ENCODE results near the gene MPHOSPH6. TPM values are rescaled to one million over a fixed set of nuclear protein-coding genes. Genes with fewer than 3 reads are reported as not detected.

MPHOSPH6 gene
- polyA plus RNA-seq, 1 donor from 2014 or later = 75.1 TPM

GRCh38 chr16:82129881-82130280, 40.1 kb downstream of the MPHOSPH6 start:
- H3K27me3 ChIP-seq (ENCODE audit: insufficient read depth, low read depth, low read length) = no peaks in the 10 kb centered on the region
- no peak overlapping the region for H3K9ac ChIP-seq (ENCODE audit: low read length)
- H3K27ac ChIP-seq (ENCODE audit: low read length) = no peak overlapping the region
- H3F3A ChIP-seq (ENCODE audit: insufficient read depth, low read length, poor library complexity, severe bottlenecking) = no peaks in the 10 kb centered on the region
- peaks cover 2% of the 10 kb centered on the region for H3K9me3 ChIP-seq (ENCODE audit: low read length)
- H3K4me3 ChIP-seq (ENCODE audit: low read length) = no peak overlapping the region
- TF ChIP-seq MXI1 (conservative IDR thresholded peaks at IDR 0.05; ENCODE audit: poor library complexity, severe bottlenecking) = no peak
- TF ChIP-seq EZH2 (IDR thresholded peaks at IDR 0.05; ENCODE audit: borderline replicate concordance, insufficient read depth, low read length, poor library complexity, severe bottlenecking) = no peak
- TF ChIP-seq SMC3 (conservative IDR thresholded peaks at IDR 0.05; ENCODE audit: poor library complexity) = no peak
- TF ChIP-seq POLR2AphosphoS5 (IDR thresholded peaks at IDR 0.05) = no peak
- TF ChIP-seq TAF1 (IDR thresholded peaks at IDR 0.05; ENCODE audit: low read depth) = no peak
- TF ChIP-seq RAD21 (conservative IDR thresholded peaks at IDR 0.05) = no peak
- no peak for TF ChIP-seq REST (IDR thresholded peaks at IDR 0.05; ENCODE audit: borderline replicate concordance)
- TF ChIP-seq EP300 (conservative IDR thresholded peaks at IDR 0.05; ENCODE audit: poor library complexity, severe bottlenecking) = no peak
- no peak for TF ChIP-seq CTCF (IDR thresholded peaks at IDR 0.05; ENCODE audit: poor library complexity, severe bottlenecking)
- H3K4me2 ChIP-seq (ENCODE audit: low read length) = no peak overlapping the region
- H2AFZ ChIP-seq (ENCODE audit: low read depth, low read length) = no peak overlapping the region
- no peaks in the 10 kb centered on the region for H3K79me2 ChIP-seq (replicated peaks; ENCODE audit: insufficient read depth, low read length)
- H4K20me1 ChIP-seq (ENCODE audit: insufficient read depth) = no peaks in the 10 kb centered on the region
- H3K36me3 ChIP-seq (ENCODE audit: insufficient read depth, low read length) = no peaks in the 10 kb centered on the region
- H3K9me2 ChIP-seq (ENCODE audit: insufficient read depth, low read length) = no peaks in the 10 kb centered on the region

GRCh38 chr16:82124651-82125050, 45.4 kb downstream of the MPHOSPH6 start:
- Histone ChIP-seq H3K27ac (ENCODE audit: low read length) (no peak overlapping the region), H3K9me2 (ENCODE audit: insufficient read depth, low read length) (no peaks in the 10 kb centered on the region), H3K4me3 (ENCODE audit: low read length) (no peak overlapping the region), H3K9me3 (ENCODE audit: low read length) (peaks cover 2% of the 10 kb centered on the region), H3K79me2 (replicated peaks; ENCODE audit: insufficient read depth, low read length) (no peaks in the 10 kb centered on the region), H3K36me3 (ENCODE audit: insufficient read depth, low read length) (no peaks in the 10 kb centered on the region), H3K27me3 (ENCODE audit: insufficient read depth, low read depth, low read length) (no peaks in the 10 kb centered on the region), H3K9ac (ENCODE audit: low read length) (no peak overlapping the region), H4K20me1 (ENCODE audit: insufficient read depth) (no peaks in the 10 kb centered on the region), H2AFZ (ENCODE audit: low read depth, low read length) (no peak overlapping the region), H3K4me2 (ENCODE audit: low read length) (no peak overlapping the region), H3F3A (ENCODE audit: insufficient read depth, low read length, poor library complexity, severe bottlenecking) (no peaks in the 10 kb centered on the region)
- no peak for TF ChIP-seq CTCF (IDR thresholded peaks at IDR 0.05; ENCODE audit: poor library complexity, severe bottlenecking)
- TF ChIP-seq POLR2AphosphoS5 (IDR thresholded peaks at IDR 0.05) = no peak
- no peak for TF ChIP-seq EZH2 (IDR thresholded peaks at IDR 0.05; ENCODE audit: borderline replicate concordance, insufficient read depth, low read length, poor library complexity, severe bottlenecking)
- TF ChIP-seq SMC3 (conservative IDR thresholded peaks at IDR 0.05; ENCODE audit: poor library complexity) = no peak
- no peak for TF ChIP-seq RAD21 (conservative IDR thresholded peaks at IDR 0.05)
- no peak for TF ChIP-seq MXI1 (conservative IDR thresholded peaks at IDR 0.05; ENCODE audit: poor library complexity, severe bottlenecking)
- no peak for TF ChIP-seq TAF1 (IDR thresholded peaks at IDR 0.05; ENCODE audit: low read depth)
- no peak for TF ChIP-seq EP300 (conservative IDR thresholded peaks at IDR 0.05; ENCODE audit: poor library complexity, severe bottlenecking)
- TF ChIP-seq REST (IDR thresholded peaks at IDR 0.05; ENCODE audit: borderline replicate concordance) = no peak

All from neural cell (in vitro differentiated cells).